HEK293T (cell line): ENCODE data around the gene CST1.
"Not testable (repeated sequence)": the region's sequence is repeated elsewhere in the genome, so short reads cannot be mapped to it uniquely, and the experiment has no call there.

Experiments used
- CTCF ChIA-PET: fragments of 350-600 bp; formaldehyde crosslinking; extraction: SDS; loops from one replicate; lab custom pipeline; 2021; ENCODE audit warnings: antibody characterized with exemption, inconsistent platforms; lab: Yijun Ruan, JAX
- POLR2A ChIA-PET: fragments of 350-600 bp; formaldehyde crosslinking; extraction: SDS; loops from one replicate; lab custom pipeline; 2020; ENCODE audit warnings: antibody characterized with exemption, inconsistent platforms; lab: Yijun Ruan, JAX
- DNase-seq: peaks from one replicate; pipeline ENCODE4 v3.0.0; 2012; ENCODE audit warnings: mixed read lengths; ENCODE audit errors: extremely low spot score
- ARNT ChIP-seq: fragments of 450-650 bp; IDR thresholded peaks from 2 replicates; pipeline ENCODE4 v1.6.1; 2017; ENCODE audit warnings: mild to moderate bottlenecking
- BHLHE40 ChIP-seq: fragments of 450-650 bp; IDR thresholded peaks from 2 replicates; pipeline ENCODE4 v1.6.1; 2016; ENCODE audit warnings: mild to moderate bottlenecking, moderate library complexity, borderline replicate concordance
- CTBP1 ChIP-seq: fragments of 450-650 bp; IDR thresholded peaks from 2 replicates; pipeline ENCODE4 v1.6.1; 2016; ENCODE audit warnings: borderline replicate concordance
- ELF4 ChIP-seq: fragments of 450-650 bp; IDR thresholded peaks from 2 replicates; pipeline ENCODE4 v1.6.1; 2017; ENCODE audit warnings: antibody characterized with exemption
- FOXA1 ChIP-seq: fragments of 450-650 bp; IDR thresholded peaks from 2 replicates; pipeline ENCODE4 v1.6.1; 2016; ENCODE audit warnings: mild to moderate bottlenecking
- FOXK2 ChIP-seq: fragments of 450-650 bp; IDR thresholded peaks from 2 replicates; pipeline ENCODE4 v1.6.1; 2016; ENCODE audit warnings: mild to moderate bottlenecking
- FOXM1 ChIP-seq: fragments of 450-650 bp; IDR thresholded peaks from 2 replicates; pipeline ENCODE4 v1.6.1; 2017; ENCODE audit warnings: mild to moderate bottlenecking, borderline replicate concordance
- HDGF ChIP-seq: fragments of 450-650 bp; IDR thresholded peaks from 2 replicates; pipeline ENCODE4 v1.6.1; 2017; ENCODE audit warnings: antibody characterized with exemption, borderline replicate concordance
- L3MBTL2 ChIP-seq: fragments of 450-650 bp; conservative IDR thresholded peaks from 2 replicates; pipeline ENCODE4 v1.6.1; 2016; ENCODE audit warnings: mild to moderate bottlenecking
- LEF1 ChIP-seq: fragments of 450-650 bp; IDR thresholded peaks from 2 replicates; pipeline ENCODE4 v1.6.1; 2017; ENCODE audit warnings: mild to moderate bottlenecking, borderline replicate concordance
- NFRKB ChIP-seq: fragments of 450-650 bp; IDR thresholded peaks from 2 replicates; pipeline ENCODE4 v1.6.1; 2016; ENCODE audit warnings: mild to moderate bottlenecking, moderate library complexity
- PKNOX1 ChIP-seq: fragments of 450-650 bp; IDR thresholded peaks from 2 replicates; pipeline ENCODE4 v1.6.1; 2016
- SP1 ChIP-seq: fragments of 450-650 bp; IDR thresholded peaks from 2 replicates; pipeline ENCODE4 v1.6.1; 2017
- SUZ12 ChIP-seq: fragments of 450-650 bp; IDR thresholded peaks from 2 replicates; pipeline ENCODE4 v1.6.1; 2016; ENCODE audit warnings: mild to moderate bottlenecking
- TARDBP ChIP-seq: fragments of 450-650 bp; IDR thresholded peaks from 2 replicates; pipeline ENCODE4 v1.6.1; 2016
- ZNF384 ChIP-seq: fragments of 450-650 bp; IDR thresholded peaks from 2 replicates; pipeline ENCODE4 v1.6.1; 2016

Gene CST1

GRCh38 chr20:23745247-23745646, 5.5 kb downstream of the CST1 start:
- POLR2A ChIA-PET = no interaction called here
- DNase-seq = no peak
- CTCF ChIA-PET = interaction anchor here (0.6 kb wide), 1 partner anchor 1548 kb away, joined by 3 read pairs; no protein-coding TSS in a partner anchor
- TF ChIP-seq L3MBTL2 (no peak), ARNT (no peak), LEF1 (no peak), FOXM1 (no peak), SP1 (no peak), FOXK2 (no peak), SUZ12 (no peak), FOXA1 (no peak), BHLHE40 (no peak)

GRCh38 chr20:23744817-23745216, 5.9 kb downstream of the CST1 start:
- TF ChIP-seq SP1 = no peak
- TF ChIP-seq SUZ12 = no peak
- TF ChIP-seq PKNOX1 = no peak
- TF ChIP-seq TARDBP = no peak
- TF ChIP-seq FOXK2 = no peak
- no peak for TF ChIP-seq ZNF384
- TF ChIP-seq L3MBTL2 = no peak
- no peak for TF ChIP-seq CTBP1
- no peak for TF ChIP-seq FOXM1
- no peak for TF ChIP-seq LEF1
- no peak for TF ChIP-seq ARNT
- TF ChIP-seq ELF4 = no peak

GRCh38 chr20:23735391-23735790, 15.3 kb downstream of the CST1 start:
- POLR2A ChIA-PET, DNase-seq, CTCF ChIA-PET: not testable (repeated sequence)

More at GRCh38 chr20:23744817-23745216, 5.9 kb downstream of the CST1 start:
- no peak for DNase-seq
- CTCF ChIA-PET = interaction anchor here (0.6 kb wide), 1 partner anchor 1548 kb away, joined by 3 read pairs; no protein-coding TSS in a partner anchor
- POLR2A ChIA-PET = no interaction called here

GRCh38 chr20:23734949-23735348, 15.8 kb downstream of the CST1 start:
- DNase-seq, CTCF ChIA-PET, POLR2A ChIA-PET: not testable (repeated sequence)

- DNase-seq, CTCF ChIA-PET, POLR2A ChIA-PET: not testable (repeated sequence)
Measured at GRCh38 chr20:23734440-23734839, 16.3 kb downstream of the CST1 start.

GRCh38 chr20:23727016-23727415, 23.7 kb downstream of the CST1 start:
- CTCF ChIA-PET = no interaction called here
- DNase-seq = no peak
- POLR2A ChIA-PET = no interaction called here
- TF ChIP-seq ZNF384 (no peak), FOXA1 (no peak), BHLHE40 (no peak), FOXM1 (no peak), TARDBP (no peak), NFRKB (no peak)

- DNase-seq = no peak
- ChIA-PET POLR2A (no interaction called here), CTCF (no interaction called here)
- TF ChIP-seq HDGF (no peak), ARNT (no peak), CTBP1 (no peak), SUZ12 (no peak), FOXM1 (no peak), LEF1 (no peak), TARDBP (no peak), BHLHE40 (no peak), PKNOX1 (no peak)
Measured at GRCh38 chr20:23725102-23725501, 25.6 kb downstream of the CST1 start.

GRCh38 chr20:23723659-23724307, 27.0 kb downstream of the CST1 start:
- DNase-seq = peak; percentile 8
- CTCF ChIA-PET, POLR2A ChIA-PET: not testable (repeated sequence)

GRCh38 chr20:23722851-23723250, 27.9 kb downstream of the CST1 start:
- POLR2A ChIA-PET, DNase-seq, CTCF ChIA-PET: not testable (repeated sequence)
